ENCODE data around the gene SCIN. TPM values are rescaled to one million over a fixed set of nuclear protein-coding genes. Genes with fewer than 3 reads are reported as not detected.

Gene SCIN
- total and polyA plus RNA-seq, 2 of the 8 experiments (the other 6 are each of a cell fraction or from before 2014, with no cell fraction given): 0.47 to 1.9 TPM

GRCh38 chr7:12653518-12653917 is 83.0 kb downstream of the SCIN start (continued):
- TF ChIP-seq RFX5 (IDR thresholded peaks at IDR 0.05; ENCODE audit: borderline replicate concordance, low read depth, low read length) (no peak), CREB1 (IDR thresholded peaks at IDR 0.05) (no peak), GABPA (IDR thresholded peaks at IDR 0.05; ENCODE audit: borderline replicate concordance, insufficient read depth, low read length) (no peak)
